DMS 273 (cell line): Measurements from ENCODE around the gene CCDC102A.

Experiments used
- DNase-seq: peaks from one replicate; lab custom pipeline; 2025; ENCODE audit not compliant: unreplicated experiment; lab: John Stamatoyannopoulos, UW

Gene CCDC102A

GRCh38 chr16:57519796-57520360 is 16.5 kb downstream of the CCDC102A start:
- DNase-seq: peak; percentile 91

GRCh38 chr16:57518922-57519321 is 17.4 kb downstream of the CCDC102A start:
- no peak for DNase-seq

DNA sequence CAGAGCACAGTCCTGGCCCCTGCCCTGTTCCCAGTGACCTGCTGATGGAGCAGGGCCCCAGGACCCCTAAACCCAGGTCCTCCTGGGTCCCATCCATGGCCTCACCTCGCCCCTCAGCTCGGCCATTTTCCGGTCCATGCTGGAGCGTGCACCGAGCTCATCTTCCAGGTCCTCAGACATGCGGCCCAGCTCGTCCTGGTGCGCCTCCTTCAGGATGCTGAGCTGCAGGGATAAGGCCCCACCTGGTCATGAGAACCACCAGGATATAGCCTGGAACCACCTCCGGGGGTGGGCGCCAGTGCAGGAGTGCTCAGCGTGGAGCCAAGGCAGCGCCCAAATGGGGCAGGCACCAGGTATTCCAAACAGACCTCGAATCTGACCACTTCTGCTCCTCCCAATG is 17.9 kb downstream of the CCDC102A start:
- no peak for DNase-seq

GRCh38 chr16:57517397-57518367 is 18.7 kb downstream of the CCDC102A start:
- DNase-seq: no peak

GRCh38 chr16:57516773-57517172 is 19.6 kb downstream of the CCDC102A start:
- DNase-seq: no peak

DNA sequence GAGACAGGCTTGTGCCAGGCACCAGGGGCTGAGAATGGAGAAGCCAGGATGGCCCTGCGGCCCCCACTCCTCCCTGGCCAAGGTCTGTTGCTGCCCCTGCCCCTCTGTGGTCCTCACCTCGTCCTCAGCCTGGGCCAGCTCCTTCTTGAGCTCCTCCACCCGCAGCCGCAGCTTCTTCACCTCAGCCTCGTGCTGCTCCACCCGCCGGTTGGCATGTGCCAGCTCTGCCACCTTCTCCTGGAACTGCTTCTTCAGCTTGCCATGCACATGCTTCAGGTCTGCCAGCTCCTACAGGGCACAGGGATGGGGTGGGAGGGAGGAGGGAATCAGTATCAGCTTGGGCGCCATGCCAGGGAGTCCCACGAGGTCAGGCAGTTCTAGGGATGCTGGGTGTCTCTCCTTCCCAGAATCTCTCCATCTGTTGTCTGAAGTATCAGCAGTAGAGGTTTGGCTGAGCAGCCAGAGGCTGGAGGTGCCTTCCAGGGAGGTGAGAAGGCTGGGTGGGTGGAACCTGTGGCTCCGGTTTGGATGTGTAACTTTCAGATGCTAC is 20.1 kb downstream of the CCDC102A start:
- DNase-seq: peak; percentile 89

DNA sequence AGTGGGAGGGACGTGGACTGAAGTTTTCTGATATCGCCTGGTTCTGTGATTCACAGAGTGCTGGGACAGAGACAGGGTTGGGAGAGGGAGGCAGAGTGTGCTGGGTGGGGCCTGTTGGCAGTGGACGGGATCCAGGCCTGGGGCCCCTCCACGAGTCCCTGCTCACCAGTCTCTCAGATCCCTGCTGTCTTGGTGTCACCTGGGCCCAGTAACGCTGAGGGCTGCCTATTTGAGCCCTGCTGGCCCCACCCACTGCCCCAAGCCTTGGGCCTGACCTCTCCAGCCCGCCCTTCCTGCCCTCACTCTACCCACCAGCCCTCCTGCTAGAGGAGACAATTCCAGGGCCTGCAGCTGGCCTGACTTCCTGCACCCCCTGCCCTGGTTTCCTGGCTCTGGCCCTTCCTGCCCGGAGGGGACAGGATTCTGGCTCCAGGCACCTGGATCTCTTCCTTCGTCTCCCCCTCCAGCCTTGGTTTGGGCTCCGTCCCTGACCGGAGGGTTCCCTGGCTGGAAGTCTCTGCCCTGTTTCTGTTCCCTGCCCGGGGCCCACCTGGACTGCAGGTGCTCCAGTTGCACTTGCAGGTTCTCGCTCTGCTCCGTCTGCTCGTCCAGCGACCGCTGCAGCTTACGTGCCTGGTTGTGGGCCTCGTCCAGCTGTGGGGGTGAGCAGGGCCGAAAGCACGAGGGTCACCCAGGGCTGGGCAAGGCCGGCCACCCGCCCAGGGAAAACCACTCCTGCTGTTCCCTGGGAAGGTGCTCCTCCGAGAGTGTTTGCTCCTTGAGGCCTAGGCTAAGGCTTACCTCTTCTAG is 21.4 kb downstream of the CCDC102A start:
- no peak for DNase-seq

GRCh38 chr16:57514371-57514770 is 22.0 kb downstream of the CCDC102A start:
- DNase-seq: no peak

DNA sequence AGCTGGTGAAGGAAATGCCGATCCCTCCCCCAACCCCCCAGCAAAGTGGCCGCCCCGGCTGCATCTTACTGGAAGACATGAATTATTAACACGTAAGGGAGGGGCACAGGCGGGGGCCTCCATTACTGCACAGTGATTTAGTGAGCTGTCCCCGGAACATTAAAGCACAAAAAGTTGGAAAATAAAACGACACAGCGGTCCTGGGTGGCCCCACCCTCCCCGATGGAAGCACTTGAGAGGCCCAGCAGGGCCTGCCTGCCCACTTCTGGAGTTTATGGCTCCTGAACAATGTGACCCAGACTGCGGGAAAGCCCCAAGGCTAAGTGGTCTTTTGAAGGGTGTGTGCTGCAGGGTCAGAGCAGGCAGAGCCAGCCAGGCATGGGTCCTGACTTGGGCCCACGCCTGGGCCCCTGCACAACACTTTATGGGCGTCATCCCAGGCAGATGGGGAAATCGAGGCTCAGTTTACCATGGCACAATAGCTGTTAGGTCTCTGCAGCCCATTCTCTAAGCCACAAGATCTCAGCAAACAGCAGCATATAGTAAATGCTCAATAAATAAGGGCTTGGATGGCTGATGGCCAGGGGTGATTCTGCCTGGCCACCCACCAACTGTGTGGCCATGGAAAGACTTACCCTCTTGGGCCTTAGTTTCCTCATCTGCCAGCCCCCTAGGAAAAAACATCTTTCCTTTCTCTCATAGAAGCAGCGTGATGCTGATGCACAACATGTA is 22.8 kb downstream of the CCDC102A start:
- no peak for DNase-seq

DNA sequence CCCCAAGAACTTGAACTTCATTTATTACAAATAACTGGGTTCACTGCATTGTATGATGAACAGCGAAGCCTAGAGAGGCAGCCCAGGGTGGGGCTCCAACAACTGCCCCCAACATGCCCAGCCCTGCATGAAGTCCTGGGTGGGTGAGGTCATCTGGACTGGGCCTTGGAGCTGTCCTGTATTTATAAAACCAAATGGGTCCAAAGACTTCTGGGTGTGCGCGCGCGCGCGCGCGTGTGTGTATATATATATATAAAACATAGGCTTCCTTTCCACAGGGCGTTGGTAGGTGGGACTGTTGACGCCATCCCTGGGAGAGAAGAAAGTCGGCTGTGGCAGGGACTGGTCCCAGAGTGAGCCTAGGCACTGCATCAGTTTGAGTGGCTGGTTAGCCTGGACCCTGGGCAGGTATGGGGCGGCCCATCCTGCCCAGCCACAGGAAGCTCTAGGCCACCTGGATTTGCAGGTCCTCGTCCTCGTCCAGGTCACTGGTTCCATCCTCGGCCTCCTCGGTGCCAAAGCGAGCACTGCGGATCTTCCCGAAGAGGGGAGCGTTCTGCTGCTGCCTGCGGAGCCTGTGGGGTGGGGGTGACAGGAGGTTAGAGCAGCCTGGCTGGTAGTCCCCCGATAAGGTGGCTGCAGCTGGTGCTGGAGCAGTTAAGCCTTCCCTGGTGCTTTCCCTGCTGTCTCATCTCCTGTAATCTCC is 23.9 kb downstream of the CCDC102A start:
- DNase-seq: no peak

- DNase-seq: no peak
These were observed 26.1 kb downstream of the CCDC102A start for GRCh38 chr16:57510016-57510871.

DNA sequence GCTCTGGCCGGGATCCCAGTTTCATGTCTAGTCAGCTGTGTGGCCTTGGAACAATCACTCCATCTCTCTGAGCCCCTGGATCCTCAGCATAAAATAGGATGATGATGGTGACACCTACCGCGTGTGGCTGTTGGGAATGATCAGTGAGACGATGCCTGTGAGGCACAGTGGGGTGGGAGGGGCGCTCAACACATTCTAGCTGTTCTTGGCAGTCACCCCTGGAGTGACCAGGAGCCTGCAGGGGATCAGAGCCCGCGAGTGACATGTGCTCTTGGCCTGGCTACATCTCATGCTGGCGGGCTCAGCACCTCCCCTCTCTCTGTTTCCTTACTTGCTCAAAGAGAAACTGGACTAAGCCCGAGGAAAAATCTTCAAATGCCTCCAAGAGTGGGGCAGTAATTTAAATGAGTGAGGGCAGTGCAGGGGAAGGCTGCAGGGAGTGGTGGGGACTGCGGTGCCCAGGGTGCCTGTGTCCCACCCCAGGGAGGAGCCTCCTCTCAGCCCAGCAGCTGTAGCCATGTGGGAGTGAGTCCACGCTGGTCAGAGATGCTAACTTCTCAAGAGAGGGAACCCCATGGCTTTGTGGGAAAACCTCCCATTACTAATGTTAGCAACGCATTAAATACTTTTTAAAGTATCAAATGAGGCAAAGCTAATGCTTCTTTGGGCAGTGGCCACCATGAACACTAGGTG is 27.0 kb downstream of the CCDC102A start:
- no peak for DNase-seq

DNA sequence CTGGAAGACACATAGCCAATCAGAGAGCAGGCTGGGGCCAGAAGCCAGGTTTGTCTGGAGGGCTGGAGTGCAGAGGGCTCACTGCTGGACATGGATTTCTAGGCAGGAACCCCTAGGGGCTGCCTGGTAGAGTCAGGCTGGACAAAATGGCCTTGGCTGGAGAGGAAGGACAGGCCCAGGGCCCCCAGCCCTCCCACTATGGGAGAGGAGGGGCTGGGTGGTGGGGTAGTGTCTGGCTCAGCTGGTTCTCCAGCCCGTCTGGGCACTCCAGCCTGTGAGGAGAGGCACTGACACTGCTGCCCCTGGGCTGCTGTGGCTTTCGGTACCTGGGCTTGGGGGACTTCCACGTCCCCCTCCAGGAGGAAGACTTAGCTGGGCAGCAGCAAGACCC is 28.3 kb downstream of the CCDC102A start:
- no peak for DNase-seq

GRCh38 chr16:57507136-57508034 is 29.0 kb downstream of the CCDC102A start:
- DNase-seq: peak; percentile 86

DNA sequence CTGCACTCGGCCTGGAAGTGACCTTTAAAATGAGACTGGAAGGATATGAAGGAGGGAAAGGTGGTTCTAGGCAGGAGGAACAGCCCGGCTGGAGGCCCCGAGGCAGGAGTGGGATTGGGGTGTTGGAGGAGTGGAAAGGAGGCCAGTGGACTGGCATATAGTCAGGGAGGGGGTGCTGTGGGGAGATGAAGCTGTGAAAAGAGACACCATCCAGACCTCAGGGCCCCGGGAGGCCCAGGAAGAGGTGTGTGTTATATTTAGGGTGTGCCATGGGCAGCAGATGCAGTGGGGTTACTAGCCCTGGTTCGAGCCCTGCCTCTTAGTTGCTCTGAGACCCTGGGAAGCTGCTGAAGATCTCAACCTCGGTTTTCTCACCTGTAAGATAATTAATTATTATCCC is 31.2 kb downstream of the CCDC102A start:
- DNase-seq: no peak

GRCh38 chr16:57504491-57504890 is 31.9 kb downstream of the CCDC102A start:
- DNase-seq: no peak

- DNase-seq: no peak
These were observed 32.4 kb downstream of the CCDC102A start for GRCh38 chr16:57504001-57504400.
